Tibial nerve (tissue), 4 donors: ENCODE data around the gene PNO1. TPM values are rescaled to one million over a fixed set of nuclear protein-coding genes. Genes with fewer than 3 reads are reported as not detected.

Experiments
- total RNA-seq, 4 donors: library from RNA; depleted of rRNA; stranded (reverse); fragments of >200 nt; gene quantifications; one replicate each; pipeline ENCODE4 v1.1.0, GENCODE V29; 2016

Gene PNO1
- total RNA-seq, 4 donors from 2014 or later, result 12.7 to 28.5 (median 15.4) TPM

Other genes starting within 250 kb of the PNO1 start
- 10 to 100 TPM; 13.5 to 25.3 (median 22.6) TPM for gene C1D, start 94.9 kb upstream of the PNO1 start, total RNA-seq
- gene PPP3R1, start 94.6 kb downstream of the PNO1 start, total RNA-seq, result 10 to 100 TPM; 31.5 to 41.7 (median 36.3) TPM
- 10 to 100 TPM; 38.2 to 45.9 (median 42.3) TPM for gene CNRIP1, start 162.1 kb downstream of the PNO1 start, total RNA-seq
- 1 to 10 TPM; 7.8 to 9.8 (median 9.1) TPM for gene PLEK, start 207.4 kb downstream of the PNO1 start, total RNA-seq